Keratinocyte (primary cell): Measurements from ENCODE around the gene CC2D2A. TPM values are rescaled to one million over a fixed set of nuclear protein-coding genes. Genes with fewer than 3 reads are reported as not detected.

Experiments used
- DNase-seq: peaks from one replicate; pipeline ENCODE4 v3.0.0-alpha.2; 2011; ENCODE audit warnings: low read depth, missing footprints, low spot score
- FAIRE-seq: peaks from 2 replicates; lab custom pipeline; 2011; peaks lifted over from hg19 to GRCh38; lab: Jason Lieb, UNC
- H2AFZ ChIP-seq: 2 replicates; pipeline ENCODE4 v1.6.0; 2012; ENCODE audit warnings: low read length, control low read depth, inconsistent platforms; ENCODE audit not compliant: control insufficient read depth
- H3K27ac ChIP-seq: 2 replicates; pipeline ENCODE4 v1.5.1; 2011; ENCODE audit warnings: low read length; ENCODE audit not compliant: control insufficient read depth, insufficient read depth
- H3K27me3 ChIP-seq: 3 replicates; pipeline ENCODE4 v1.6.0; 2011; ENCODE audit warnings: low read length; ENCODE audit not compliant: control insufficient read depth, insufficient read depth; ENCODE audit errors: extremely low read depth
- H3K36me3 ChIP-seq, 2 experiments: 2 replicates in 1 of 2; 3 replicates in 1 of 2; pipeline ENCODE4 v1.5.1; 2011; ENCODE audit warnings: low read length in 2 of 2, mild to moderate bottlenecking in 1 of 2; ENCODE audit not compliant: control insufficient read depth in 2 of 2, insufficient read depth in 2 of 2; ENCODE audit errors: extremely low read depth in 1 of 2
- H3K4me1 ChIP-seq: 3 replicates; pipeline ENCODE4 v1.5.1; 2011; ENCODE audit warnings: low read length; ENCODE audit not compliant: control insufficient read depth, insufficient read depth; ENCODE audit errors: extremely low read depth
- H3K4me2 ChIP-seq: 3 replicates; pipeline ENCODE4 v1.6.0; 2011; ENCODE audit warnings: low read depth, low read length; ENCODE audit not compliant: control insufficient read depth, insufficient read depth; ENCODE audit errors: extremely low read depth
- H3K4me3 ChIP-seq, 3 experiments: fragments of 200-600 bp in 1 of 3; sonication (generic) in 1 of 3; 2 replicates in 2 of 3; 3 replicates in 1 of 3; pipeline ENCODE4 v1.5.1; 2011 to 2016; ENCODE audit warnings: low read length in 3 of 3, mild to moderate bottlenecking in 3 of 3, control low read depth in 2 of 3, inconsistent platforms in 1 of 3, low read depth in 1 of 3, mixed read lengths in 1 of 3, mixed run types in 1 of 3, moderate library complexity in 1 of 3; ENCODE audit not compliant: control insufficient read depth in 2 of 3, insufficient read depth in 2 of 3; ENCODE audit errors: extremely low read depth in 1 of 3
- H3K79me2 ChIP-seq: 2 replicates; pipeline ENCODE4 v1.6.0; 2012; ENCODE audit warnings: low read length; ENCODE audit not compliant: control insufficient read depth, insufficient read depth
- H3K9ac ChIP-seq: 3 replicates; pipeline ENCODE4 v1.6.0; 2011; ENCODE audit warnings: low read length; ENCODE audit not compliant: control insufficient read depth, insufficient read depth; ENCODE audit errors: extremely low read depth
- H3K9me1 ChIP-seq: 3 replicates; pipeline ENCODE4 v1.6.0; 2011; ENCODE audit warnings: low read length; ENCODE audit not compliant: control insufficient read depth, insufficient read depth; ENCODE audit errors: extremely low read depth
- H3K9me3 ChIP-seq: 2 replicates; pipeline ENCODE4 v1.5.1; 2012; ENCODE audit warnings: low read depth, low read length; ENCODE audit not compliant: control insufficient read depth
- H4K20me1 ChIP-seq: 3 replicates; pipeline ENCODE4 v1.6.0; 2011; ENCODE audit warnings: low read length; ENCODE audit not compliant: control insufficient read depth, insufficient read depth; ENCODE audit errors: extremely low read depth
- CTCF ChIP-seq, 3 experiments: IDR thresholded peaks in 1 of 3; conservative IDR thresholded peaks in 1 of 3; optimal IDR thresholded peaks in 1 of 3; 2 replicates in 2 of 3; 3 replicates in 1 of 3; pipeline versions ENCODE3 to v1.5.1; 2011; ENCODE audit warnings: low read length in 3 of 3, mild to moderate bottlenecking in 3 of 3, moderate library complexity in 2 of 3, control low read depth in 1 of 3, inconsistent platforms in 1 of 3; ENCODE audit not compliant: insufficient read depth in 2 of 3; ENCODE audit errors: extremely low read depth in 1 of 3
- EZH2 ChIP-seq: IDR thresholded peaks from one replicate; pipeline ENCODE4 v1.6.1; 2012; ENCODE audit warnings: inconsistent platforms, mild to moderate bottlenecking, low read length, moderate library complexity
- dilution Hi-C: fragments of 300-500 bp; cut with MboI; formaldehyde crosslinking; loops from one replicate; pipeline ENCODE4 v1.7.0; 2020; ENCODE audit warnings: low sequenced_read_pairs; ENCODE audit not compliant: extremely low pct_ligation_motif_present
- polyA plus RNA-seq, 5 experiments: library from polyadenylated mRNA; depleted of rRNA in 3 of 5; stranded (reverse) in 3 of 5; stranded (forward) in 1 of 5; unstranded in 1 of 5; fragments of >200 nt; gene quantifications; 1 replicate in 1 of 5; 2 replicates in 3 of 5; 3 replicates in 1 of 5; pipeline versions ENCODE4 v1.2.1 to v1.2.3, GENCODE V29; 2011 to 2012; ENCODE audit warnings: missing spikeins in 2 of 5, low read depth in 1 of 5, low replicate concordance in 1 of 5

Gene CC2D2A
- polyA plus RNA-seq, 1 donor (not counting 4 experiments of a cell fraction or from before 2014, with no cell fraction given): 11.8 TPM

- no peak overlapping the region for H3K9ac ChIP-seq
- dilution Hi-C loops: no loop called here
- no peaks in the 10 kb centered on the region for H4K20me1 ChIP-seq
- H3K4me3 ChIP-seq: no peak overlapping the region
- FAIRE-seq: no peak
- no peak overlapping the region for H2AFZ ChIP-seq
- H3K27ac ChIP-seq: no peak overlapping the region
- no peak overlapping the region for H3K4me2 ChIP-seq
- H3K79me2 ChIP-seq: no peaks in the 10 kb centered on the region
- H3K4me1 ChIP-seq: no peaks in the 10 kb centered on the region
- DNase-seq: no peak
- no peaks in the 10 kb centered on the region for H3K9me3 ChIP-seq
- H3K36me3 ChIP-seq: peaks cover 3 to 5% of the 10 kb centered on the region in 2 experiments
- no peaks in the 10 kb centered on the region for H3K27me3 ChIP-seq
- TF ChIP-seq EZH2 (no peak), CTCF (optimal IDR thresholded peaks at IDR 0.05 in 1 of 3, IDR thresholded peaks at IDR 0.05 in 1 of 3, conservative IDR thresholded peaks at IDR 0.05 in 1 of 3; ENCODE audit: extremely low read depth in 1 of 3, insufficient read depth in 2 of 3, low read length in 3 of 3) (no peak)
- H3K9me1 ChIP-seq: no peaks in the 10 kb centered on the region
Observed at GRCh38 chr4:15545371-15545770, 75.7 kb downstream of the CC2D2A start.

GRCh38 chr4:15547392-15547791 is 77.7 kb downstream of the CC2D2A start:
- H3K4me3 ChIP-seq: no peak overlapping the region
- no peaks in the 10 kb centered on the region for H3K4me1 ChIP-seq
- no peak overlapping the region for H3K9ac ChIP-seq
- no peaks in the 10 kb centered on the region for H3K9me3 ChIP-seq
- dilution Hi-C loops: no loop called here
- FAIRE-seq: no peak
- no peak for TF ChIP-seq EZH2
- no peak for TF ChIP-seq CTCF (optimal IDR thresholded peaks at IDR 0.05 in 1 of 3, IDR thresholded peaks at IDR 0.05 in 1 of 3, conservative IDR thresholded peaks at IDR 0.05 in 1 of 3; ENCODE audit: extremely low read depth in 1 of 3, insufficient read depth in 2 of 3, low read length in 3 of 3)
- H3K9me1 ChIP-seq: no peaks in the 10 kb centered on the region
- no peak overlapping the region for H3K27ac ChIP-seq
- H2AFZ ChIP-seq: no peak overlapping the region
- DNase-seq: no peak
- H3K36me3 ChIP-seq: peaks cover 2 to 5% of the 10 kb centered on the region in 2 experiments
- no peaks in the 10 kb centered on the region for H3K27me3 ChIP-seq
- no peaks in the 10 kb centered on the region for H3K79me2 ChIP-seq
- H3K4me2 ChIP-seq: no peak overlapping the region
- no peaks in the 10 kb centered on the region for H4K20me1 ChIP-seq
